NCI-H2196 (cell line): ENCODE data around the gene RAB11A.
A peak's percentile ranks its signal among the peaks of the same experiment; 100 is the strongest.

ENCODE experiments used
- DNase-seq: peaks from one replicate; lab custom pipeline; 2025; ENCODE audit not compliant: unreplicated experiment; lab: John Stamatoyannopoulos, UW

Gene RAB11A

GRCh38 chr15:65914981-65915925, 46.0 kb downstream of the RAB11A start:
- DNase-seq = no peak

- DNase-seq = no peak
Observed at GRCh38 chr15:65916041-65916663, 46.9 kb downstream of the RAB11A start.

GRCh38 chr15:65916664-65917406, 47.5 kb downstream of the RAB11A start:
- DNase-seq = peak; percentile 63

- no peak for DNase-seq
Observed at GRCh38 chr15:65917407-65917756, 48.1 kb downstream of the RAB11A start.

- DNase-seq = no peak
Observed at GRCh38 chr15:65917936-65918335, 48.6 kb downstream of the RAB11A start.

GRCh38 chr15:65918357-65918920, 49.1 kb downstream of the RAB11A start:
- DNase-seq = no peak

GRCh38 chr15:65918945-65919344, 49.7 kb downstream of the RAB11A start:
- DNase-seq = no peak

- DNase-seq = no peak
Observed at GRCh38 chr15:65919353-65919752, 50.1 kb downstream of the RAB11A start.

GRCh38 chr15:65920121-65920520, 50.8 kb downstream of the RAB11A start:
- DNase-seq = no peak

GRCh38 chr15:65920825-65921309, 51.6 kb downstream of the RAB11A start:
- no peak for DNase-seq

GRCh38 chr15:65921780-65922179, 52.5 kb downstream of the RAB11A start:
- DNase-seq = no peak

GRCh38 chr15:65922621-65923020, 53.3 kb downstream of the RAB11A start:
- DNase-seq = no peak

GRCh38 chr15:65923264-65923663, 54.0 kb downstream of the RAB11A start:
- DNase-seq = no peak

GRCh38 chr15:65924004-65924403, 54.7 kb downstream of the RAB11A start:
- DNase-seq = no peak

GRCh38 chr15:65925338-65925737, 56.0 kb downstream of the RAB11A start:
- no peak for DNase-seq

- no peak for DNase-seq
Observed at GRCh38 chr15:65926459-65926858, 57.2 kb downstream of the RAB11A start.

- no peak for DNase-seq
Observed at GRCh38 chr15:65926899-65927298, 57.6 kb downstream of the RAB11A start.

- no peak for DNase-seq
Observed at GRCh38 chr15:65927545-65927944, 58.3 kb downstream of the RAB11A start.

- no peak for DNase-seq
Observed at GRCh38 chr15:65929573-65929972, 60.3 kb downstream of the RAB11A start.

GRCh38 chr15:65930134-65930533, 60.8 kb downstream of the RAB11A start:
- no peak for DNase-seq

GRCh38 chr15:65931221-65931620, 61.9 kb downstream of the RAB11A start:
- no peak for DNase-seq
